ENCODE measurements around the gene KIF7.

Gene KIF7

GRCh38 chr15:89646416-89647141 is 8.7 kb downstream of the KIF7 start:
- no peak for DNase-seq

- DNase-seq: no peak
Observed at GRCh38 chr15:89645680-89646079, 9.6 kb downstream of the KIF7 start.

GRCh38 chr15:89642106-89642505 is 13.2 kb downstream of the KIF7 start:
- no peak for DNase-seq

- no peak for DNase-seq
Observed at GRCh38 chr15:89641053-89641452, 14.2 kb downstream of the KIF7 start.

- no peak for DNase-seq
Observed at GRCh38 chr15:89640245-89640644, 15.0 kb downstream of the KIF7 start.

GRCh38 chr15:89633585-89633984 is 21.7 kb downstream of the KIF7 start:
- no peak for DNase-seq

GRCh38 chr15:89632563-89633430 is 22.5 kb downstream of the KIF7 start:
- DNase-seq: no peak

- no peak for DNase-seq
Observed at GRCh38 chr15:89631902-89632264, 23.4 kb downstream of the KIF7 start.

- DNase-seq: no peak
Observed at GRCh38 chr15:89630974-89631901, 24.0 kb downstream of the KIF7 start.

- no peak for DNase-seq
Observed at GRCh38 chr15:89630260-89630659, 25.0 kb downstream of the KIF7 start.

- DNase-seq: no peak
Observed at GRCh38 chr15:89629829-89630228, 25.4 kb downstream of the KIF7 start.

- no peak for DNase-seq
Observed at GRCh38 chr15:89628806-89629715, 26.2 kb downstream of the KIF7 start.

GRCh38 chr15:89628301-89628700 is 27.0 kb downstream of the KIF7 start:
- DNase-seq: no peak

GRCh38 chr15:89627256-89627970 is 27.9 kb downstream of the KIF7 start:
- no peak for DNase-seq

GRCh38 chr15:89625716-89626115 is 29.6 kb downstream of the KIF7 start:
- no peak for DNase-seq

- DNase-seq: no peak
Observed at GRCh38 chr15:89623165-89623564, 32.1 kb downstream of the KIF7 start.

GRCh38 chr15:89621547-89621946 is 33.7 kb downstream of the KIF7 start:
- DNase-seq: no peak

GRCh38 chr15:89616228-89616627 is 39.0 kb downstream of the KIF7 start:
- DNase-seq: no peak

GRCh38 chr15:89615135-89615534 is 40.1 kb downstream of the KIF7 start:
- DNase-seq: no peak

GRCh38 chr15:89614164-89614563 is 41.1 kb downstream of the KIF7 start:
- DNase-seq: no peak

GRCh38 chr15:89613031-89613430 is 42.2 kb downstream of the KIF7 start:
- DNase-seq: no peak

Data from activated CD4-positive, CD25-positive, alpha-beta regulatory T cell treated with anti-CD3 and anti-CD28 coated beads, Interleukin-2, amount 50 U/mL, for 72 hours (primary cell).